Measurements from ENCODE around the gene TAS2R40. TPM values are rescaled to one million over a fixed set of nuclear protein-coding genes. Genes with fewer than 3 reads are reported as not detected.

The TAS2R40 gene
- total and polyA plus RNA-seq, 10 of the 15 experiments (the other 5 are each of a cell fraction or from before 2014, with no cell fraction given): not detected

GRCh38 chr7:143225047-143225446, 3.2 kb downstream of the TAS2R40 start (continued):
- TF ChIP-seq ATF2 (IDR thresholded peaks at IDR 0.05; ENCODE audit: low read length): no peak
- no peak for TF ChIP-seq SUPT20H (IDR thresholded peaks at IDR 0.05; ENCODE audit: borderline replicate concordance, control insufficient read depth, low read depth, low read length)
- TF ChIP-seq LARP7 (IDR thresholded peaks at IDR 0.05): no peak

- Histone ChIP-seq H3K27me3 (replicated peaks in 1 of 2; ENCODE audit: control insufficient read depth in 2 of 2, insufficient read depth in 2 of 2, low read length in 1 of 2) (peaks cover 0 to 6% of the 10 kb centered on the region in 2 experiments; a peak in 3 of 4 replicates), H2AFZ (ENCODE audit: control insufficient read depth, low read depth, low read length) (no peak overlapping the region), H4K20me1 (ENCODE audit: control insufficient read depth, insufficient read depth) (no peaks in the 10 kb centered on the region), H3K4me2 (ENCODE audit: control insufficient read depth, insufficient read depth) (no peak overlapping the region), H3K9ac (ENCODE audit: control insufficient read depth, insufficient read depth, low read length) (no peak overlapping the region), H3K27ac (ENCODE audit: control insufficient read depth, insufficient read depth) (no peak overlapping the region), H3K4me3 (no peak overlapping the region), H3K36me3 (ENCODE audit: control insufficient read depth in 2 of 2, insufficient read depth in 2 of 2, low read length in 1 of 2) (no peaks in the 10 kb centered on the region), H3K9me3 (replicated peaks; ENCODE audit: control insufficient read depth, insufficient read depth, low read length) (no peaks in the 10 kb centered on the region), H3K4me1 (ENCODE audit: control insufficient read depth, insufficient read depth, low read length) (no peaks in the 10 kb centered on the region), H3K79me2 (ENCODE audit: control insufficient read depth, insufficient read depth, low read length) (no peaks in the 10 kb centered on the region)
- no TSS peak for BruUV-seq (replicated peaks)
- RAD21 ChIA-PET (ENCODE audit: unreplicated experiment): no interaction called here
- DNase-seq (ENCODE audit: low read depth, low spot score) (no peak), FAIRE-seq (no peak), ATAC-seq (no peak)
- POLR2A ChIA-PET: no interaction called here
- WGBS (ENCODE audit: insufficient coverage, insufficient replicate concordance, low lambda C conversion rate, missing lambda C conversion rate): 0% methylated on average over 1 of the region's 1 CpG
- no peak for TF ChIP-seq LARP7 (IDR thresholded peaks at IDR 0.05)
- no peak for TF ChIP-seq SMAD1 (IDR thresholded peaks at IDR 0.05; ENCODE audit: low read depth, partially characterized antibody)
- CTCF ChIA-PET: interaction anchor here (1.1 to 2.2 kb wide), 2 partner anchors 13 kb away, joined by 3 to 10 read pairs; no protein-coding TSS in a partner anchor
- in situ Hi-C loops (cut with MboI) (no loop called here), intact Hi-C loops (cut with micrococcal nuclease; ENCODE audit: unreplicated experiment) (no loop called here)
- SMC1A ChIA-PET (ENCODE audit: uncharacterized antibody, unreplicated experiment): interaction anchor here (0.7 kb wide), 1 partner anchor 13 kb away, joined by 4 read pairs; no protein-coding TSS in a partner anchor
Measured at GRCh38 chr7:143227806-143228205, 6.0 kb downstream of the TAS2R40 start.
